ENCODE measurements around the gene TPSB2. TPM values are rescaled to one million over a fixed set of nuclear protein-coding genes. Genes with fewer than 3 reads are reported as not detected.
"Not testable (repeated sequence)": the region's sequence is repeated elsewhere in the genome, so short reads cannot be mapped to it uniquely, and the experiment has no call there.

TPSB2 gene
- total RNA-seq = 10 to 100 TPM in 1 of 2 donors, 1 to 10 TPM in 1; 9.3 to 18.9 TPM
- long read RNA-seq = 0 reads

GRCh38 chr16:1230084-1230470 lies at the start of gene TPSB2:
Gene TPSB2, minus strand, starts transcription at chr16:1230184. Its CDS starts 233 bp downstream, at chr16:1229951.
- ATAC-seq; DNase-seq; intact Hi-C loops (cut with DNase I): not testable (repeated sequence)

DNA sequence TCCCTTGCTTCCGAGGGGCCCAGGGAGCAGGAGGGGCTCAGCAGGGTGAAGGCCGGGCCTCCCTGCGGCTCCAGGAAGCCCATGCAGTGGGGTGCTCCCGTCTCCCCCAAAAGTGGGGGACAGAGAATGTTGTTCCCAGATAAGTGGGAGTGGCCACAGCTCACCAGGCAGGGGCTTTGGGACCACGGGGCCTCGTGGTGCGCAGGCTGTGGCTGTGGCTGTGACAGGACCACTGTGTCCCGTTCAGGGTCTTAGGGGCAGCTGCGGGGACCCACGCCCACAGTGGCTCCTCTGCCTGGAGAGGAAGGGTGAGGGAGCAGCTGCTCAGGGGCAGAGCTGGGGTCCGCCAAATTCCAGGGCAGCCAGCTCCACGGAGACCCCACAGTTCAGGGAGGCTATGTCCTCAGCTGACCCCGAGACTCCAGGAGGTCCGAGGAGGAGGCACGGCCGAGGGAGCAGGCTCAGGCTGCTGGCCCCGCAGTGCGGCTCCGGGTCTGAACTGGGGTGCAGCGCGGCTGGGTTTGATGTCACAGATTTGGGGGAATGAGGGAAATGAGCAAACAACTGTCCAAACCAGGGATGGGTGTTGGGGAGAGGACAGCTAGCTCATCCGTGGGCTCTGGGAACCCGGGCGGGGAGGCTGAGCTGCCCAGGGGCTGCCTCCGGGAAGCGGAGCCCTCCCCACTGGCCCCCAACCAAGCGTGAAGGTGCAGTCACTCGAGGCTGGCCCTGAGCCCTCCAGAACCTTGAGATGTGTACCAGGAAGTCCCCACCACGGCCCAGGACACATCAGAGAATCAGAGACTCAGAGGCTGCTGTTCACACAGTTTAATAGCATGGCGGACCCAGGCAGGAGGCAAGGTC lies 49.3 kb upstream of the TPSB2 start:
- no peak for DNase-seq
- intact Hi-C loops (cut with DNase I) = no loop called here
- no peak for ATAC-seq

- ATAC-seq (no peak), DNase-seq (no peak)
- intact Hi-C loops (cut with DNase I) = no loop called here
Measured at GRCh38 chr16:1278477-1278876, 48.5 kb upstream of the TPSB2 start.

- DNase-seq (no peak), ATAC-seq (no peak)
- intact Hi-C loops (cut with DNase I) = no loop called here
Measured at GRCh38 chr16:1277617-1278282, 47.8 kb upstream of the TPSB2 start.

GRCh38 chr16:1277151-1277598 lies 47.2 kb upstream of the TPSB2 start:
- DNase-seq (no peak), ATAC-seq (no peak)
- intact Hi-C loops (cut with DNase I) = no loop called here

DNA sequence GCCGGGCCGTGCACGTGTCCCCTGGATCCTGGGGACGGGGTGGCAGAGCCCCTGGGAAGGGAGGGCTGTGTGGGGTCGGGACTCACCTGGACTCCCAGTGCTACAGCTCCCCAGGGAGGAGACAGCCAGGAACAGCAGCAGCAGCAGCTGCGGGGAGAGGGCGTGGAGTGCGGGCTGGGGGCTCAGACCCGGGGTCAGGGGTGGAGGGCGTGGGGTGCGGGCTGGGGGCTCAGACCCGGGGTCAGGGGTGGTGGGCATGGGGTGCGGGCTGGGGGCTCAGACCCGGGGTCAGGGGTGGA lies 46.5 kb upstream of the TPSB2 start:
- DNase-seq = no peak
- intact Hi-C loops (cut with DNase I) = no loop called here
- ATAC-seq = no peak

DNA sequence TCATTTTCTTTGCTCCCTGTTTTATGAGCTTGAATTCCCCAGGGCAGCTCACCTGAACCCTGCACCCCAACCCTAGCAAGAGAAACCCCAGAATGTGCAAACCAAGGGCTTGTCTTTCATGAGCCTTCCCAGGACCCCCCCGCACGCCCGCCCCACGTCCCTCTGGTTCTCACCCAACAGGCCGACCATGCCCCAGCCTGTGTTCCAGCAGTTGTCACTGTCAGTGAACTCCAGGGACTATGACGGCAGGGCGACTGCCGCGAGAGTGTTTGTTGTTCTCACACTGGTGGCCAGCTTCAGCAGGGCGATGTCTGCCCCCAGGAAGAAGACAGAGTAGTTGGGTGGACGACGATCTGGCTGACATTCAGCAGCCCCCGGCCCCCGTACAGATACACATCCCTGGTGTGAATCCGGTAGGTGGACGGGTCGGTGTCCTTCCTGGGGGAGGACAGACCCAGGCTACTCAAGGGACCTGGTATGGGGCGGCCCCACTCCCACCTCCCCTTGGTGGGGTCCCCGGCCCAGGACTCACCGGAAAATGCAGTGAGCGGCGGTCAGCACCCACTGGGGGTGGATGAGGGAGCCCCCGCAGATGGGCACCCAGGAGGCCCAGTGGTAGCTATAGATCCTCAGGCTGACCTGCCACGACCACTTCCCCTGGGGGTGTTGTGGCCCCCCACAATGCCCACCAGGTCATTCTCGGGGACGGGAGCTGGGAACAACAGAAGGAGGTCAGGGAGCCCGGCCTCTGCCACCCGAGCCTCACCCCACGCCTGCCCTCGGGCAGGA lies 46.0 kb upstream of the TPSB2 start:
- ATAC-seq (no peak), DNase-seq (no peak)
- intact Hi-C loops (cut with DNase I) = no loop called here

DNA sequence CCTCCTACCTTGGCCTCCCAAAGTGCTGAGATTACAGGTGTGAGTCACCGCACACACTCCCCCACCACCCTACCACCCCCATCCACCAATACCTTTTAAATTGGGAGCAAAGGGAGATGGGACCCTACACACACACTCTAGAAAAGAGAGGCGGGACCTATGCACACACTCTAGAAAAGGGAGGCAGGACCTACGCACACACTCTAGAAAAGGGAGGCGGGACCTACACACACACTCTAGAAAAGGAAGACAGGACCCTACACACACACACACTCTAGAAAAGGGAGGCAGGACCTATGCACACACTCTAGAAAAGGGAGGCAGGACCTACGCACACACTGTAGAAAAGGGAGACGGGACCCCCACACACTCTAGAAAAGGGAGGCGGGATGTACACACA lies 44.8 kb upstream of the TPSB2 start:
- intact Hi-C loops (cut with DNase I) = no loop called here
- no peak for ATAC-seq

DNA sequence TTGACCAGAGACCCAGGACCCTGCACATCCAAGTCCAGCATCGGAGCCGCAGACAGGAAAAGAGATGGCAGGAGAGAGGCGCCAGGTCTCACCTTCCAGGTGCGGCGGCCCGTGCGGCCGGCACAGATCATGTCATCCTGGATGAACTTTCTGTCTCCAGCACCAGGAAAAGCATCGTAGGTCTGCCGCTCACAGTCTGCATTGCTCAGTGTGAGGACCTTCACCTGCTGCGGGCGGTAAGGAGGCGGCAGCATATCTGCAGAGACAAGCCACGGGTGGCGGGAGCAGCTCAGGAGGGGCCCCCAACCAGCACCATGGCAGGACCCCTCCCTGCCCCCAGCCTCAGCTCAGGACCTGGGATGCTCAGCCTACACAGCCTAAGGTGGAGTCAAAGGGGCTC lies 43.8 kb upstream of the TPSB2 start:
- intact Hi-C loops (cut with DNase I) = no loop called here
- DNase-seq (no peak), ATAC-seq (no peak)

More for the DNA sequence above, 44.8 kb upstream of the TPSB2 start:
- no peak for DNase-seq

DNA sequence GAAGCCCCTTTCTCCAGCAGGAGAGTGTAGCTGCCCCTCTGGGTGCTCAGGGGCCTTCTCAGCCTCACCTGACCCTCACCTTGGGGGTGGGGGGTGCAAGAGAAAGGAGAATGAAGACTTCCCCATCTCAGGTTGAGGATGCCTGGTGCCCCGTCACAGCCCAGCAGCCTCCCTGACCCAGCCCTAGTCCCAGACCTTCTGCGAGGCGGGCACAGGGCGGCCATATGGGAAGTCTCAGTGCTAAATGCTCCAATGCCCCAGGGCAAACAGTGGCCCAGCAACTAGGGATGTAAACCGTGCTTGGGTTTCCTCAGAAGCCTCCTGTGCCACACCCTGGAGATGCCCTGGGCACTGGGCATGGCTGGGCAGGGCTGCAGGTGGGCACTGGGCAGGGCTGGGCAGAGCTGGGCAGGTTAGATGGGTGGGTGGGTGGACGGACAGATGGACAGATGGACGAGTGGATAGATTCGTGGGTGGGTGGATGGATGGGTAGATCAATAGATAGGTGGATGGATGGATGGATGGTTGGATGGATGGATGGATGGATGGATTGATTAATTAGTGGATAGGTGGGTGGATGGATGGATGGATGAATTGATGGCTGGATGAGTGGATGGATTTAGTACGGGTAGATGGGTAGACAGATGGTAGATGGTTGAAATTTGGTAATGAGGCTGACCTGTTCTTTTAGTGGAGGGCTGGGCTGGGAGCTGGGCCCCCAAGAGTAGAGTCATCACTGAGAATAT lies 42.6 kb upstream of the TPSB2 start:
- intact Hi-C loops (cut with DNase I) = no loop called here
- no peak for ATAC-seq
- DNase-seq = no peak

GRCh38 chr16:1271724-1272413 lies 41.9 kb upstream of the TPSB2 start:
- peak; percentile 41 to 47 for ATAC-seq
- intact Hi-C loops (cut with DNase I); DNase-seq: not testable (repeated sequence)

DNA sequence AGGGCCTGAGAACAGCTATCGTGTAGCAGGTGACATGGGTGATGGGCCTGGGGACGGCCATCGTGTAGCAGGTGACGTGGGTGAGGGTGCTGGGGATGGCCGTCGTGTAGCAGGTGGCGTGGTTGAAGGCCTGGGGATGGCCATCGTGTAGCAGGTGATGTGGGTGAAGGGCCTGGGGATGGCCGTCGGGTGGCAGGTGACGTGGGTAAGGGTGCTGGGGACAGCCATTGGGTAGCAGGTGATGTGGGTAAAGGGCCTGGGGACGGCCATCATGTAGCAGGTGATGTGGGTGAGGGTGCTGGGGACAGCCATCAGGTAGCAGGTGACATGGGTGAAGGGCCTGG lies 41.4 kb upstream of the TPSB2 start:
- ATAC-seq = peak in 1 of 2 donors; percentile 11
- DNase-seq = no peak
- intact Hi-C loops (cut with DNase I) = no loop called here

- ATAC-seq; DNase-seq; intact Hi-C loops (cut with DNase I): not testable (repeated sequence)
Measured at GRCh38 chr16:1269418-1269817, 39.4 kb upstream of the TPSB2 start.

- intact Hi-C loops (cut with DNase I) = no loop called here
- no peak for DNase-seq
- no peak for ATAC-seq
Measured at GRCh38 chr16:1265826-1266225, 35.8 kb upstream of the TPSB2 start.

DNA sequence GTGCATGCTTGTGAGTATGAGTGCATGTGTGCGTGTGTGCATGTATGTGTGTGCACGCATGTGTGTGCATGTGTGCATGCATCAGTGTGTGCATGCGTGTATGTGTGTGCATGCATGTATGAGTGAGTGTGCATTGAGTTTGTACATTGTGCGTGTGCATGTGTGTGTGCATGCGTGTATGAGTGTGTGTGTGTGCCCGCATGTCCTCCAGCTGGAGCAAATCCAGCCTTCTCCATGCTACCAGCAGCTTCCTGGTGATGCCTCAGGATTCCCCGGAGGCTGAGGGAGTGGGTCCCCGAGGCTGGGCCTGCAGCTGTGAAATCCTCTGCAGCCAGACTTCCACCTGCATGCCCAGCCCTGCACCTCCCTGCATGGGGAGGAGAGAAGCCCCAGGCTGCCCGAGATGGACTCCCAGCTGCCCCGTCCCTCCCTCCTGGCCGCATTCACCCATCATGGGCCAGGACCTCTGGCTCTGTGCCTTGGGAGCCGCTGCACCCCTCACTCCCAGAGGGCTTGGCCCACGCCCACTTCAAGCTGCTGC lies 35.2 kb upstream of the TPSB2 start:
- intact Hi-C loops (cut with DNase I) = no loop called here
- DNase-seq (no peak), ATAC-seq (no peak)

- intact Hi-C loops (cut with DNase I) = no loop called here
- DNase-seq (no peak), ATAC-seq (no peak)
Measured at GRCh38 chr16:1264345-1265089, 34.5 kb upstream of the TPSB2 start.

DNA sequence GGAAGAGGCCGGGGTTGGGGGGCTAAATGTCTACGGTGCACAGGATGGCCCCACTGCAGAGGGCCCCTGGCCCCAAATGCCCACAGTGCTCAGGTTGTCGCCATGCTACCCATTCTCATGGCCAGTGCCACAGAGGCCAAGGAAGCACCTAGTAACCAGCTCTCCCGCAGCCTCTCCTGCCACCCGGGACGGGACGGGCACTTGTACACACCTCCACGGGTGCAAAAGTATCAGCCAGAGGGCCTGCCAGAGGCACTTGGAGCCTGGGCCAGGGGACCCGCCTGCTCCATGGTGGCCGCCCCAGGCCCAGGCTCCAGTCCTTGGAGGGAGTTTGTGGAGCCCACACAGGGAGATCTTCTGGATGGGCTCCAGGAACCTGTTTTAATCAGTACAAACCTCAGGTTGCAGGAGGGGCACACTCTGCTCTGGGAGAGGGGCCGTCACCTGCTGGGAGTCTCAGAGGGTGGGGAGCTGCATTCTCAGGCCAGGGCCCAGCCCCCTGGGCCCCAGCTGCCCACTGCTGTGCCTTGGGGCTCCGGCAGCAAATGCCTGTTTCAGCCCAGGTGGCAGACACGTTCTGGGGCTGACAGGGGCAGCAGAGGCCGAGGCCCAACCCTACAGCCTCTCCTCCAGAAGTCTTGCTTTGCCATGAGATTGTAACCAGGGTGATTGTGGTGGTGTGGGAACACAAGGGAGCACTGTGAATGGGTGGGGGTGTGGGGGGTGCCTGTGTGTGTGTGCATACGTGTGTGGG lies 33.8 kb upstream of the TPSB2 start:
- intact Hi-C loops (cut with DNase I) = no loop called here
- DNase-seq (no peak), ATAC-seq (no peak)

Measured in left cardiac atrium (tissue), 4 donors.